ENCODE data around the gene OR7G3. TPM values are rescaled to one million over a fixed set of nuclear protein-coding genes. Genes with fewer than 3 reads are reported as not detected.

The OR7G3 gene
- total RNA-seq, 1 donor from 2014 or later: not detected

- ATAC-seq (ENCODE audit: poor library complexity) (no peak), DNase-seq (no peak)
- intact Hi-C loops (cut with DNase I): no loop called here
These were observed 10.2 kb downstream of the OR7G3 start for GRCh38 chr19:9116547-9116946.

DNA sequence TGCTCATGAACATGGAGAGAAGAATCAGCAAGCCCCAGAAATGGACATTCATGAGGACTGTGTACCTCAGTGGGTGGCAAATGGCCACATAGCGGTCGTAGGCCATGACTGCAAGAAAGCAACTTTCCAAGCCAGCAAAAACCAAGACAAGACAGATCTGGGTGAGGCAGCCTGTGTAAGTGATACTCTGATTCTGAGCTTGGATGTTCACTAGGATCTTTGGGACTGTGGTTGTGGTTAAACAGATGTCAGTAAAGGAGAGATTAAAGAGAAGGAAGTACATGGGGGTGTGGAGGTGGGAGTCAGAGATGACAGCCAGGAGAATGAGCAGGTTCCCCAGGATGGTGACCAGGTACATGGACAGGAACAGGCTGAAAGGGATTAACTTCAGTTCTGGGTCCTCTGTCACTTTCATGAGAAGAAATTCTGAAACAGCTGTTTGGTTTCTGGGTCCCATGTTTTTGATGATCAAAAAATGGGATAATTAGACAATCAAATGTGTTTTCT lies 11.4 kb downstream of the OR7G3 start, which contains the start of gene OR7G1:
Gene OR7G1, minus strand, starts transcription at position 457 of the 507 bp plus-strand sequence. Its CDS starts 0 bp downstream, at position 457.
- intact Hi-C loops (cut with DNase I): no loop called here
- ATAC-seq (ENCODE audit: poor library complexity) (no peak), DNase-seq (no peak)

- intact Hi-C loops (cut with DNase I): no loop called here
- ATAC-seq (ENCODE audit: poor library complexity) (no peak), DNase-seq (no peak)
These were observed 16.8 kb downstream of the OR7G3 start for GRCh38 chr19:9109959-9110358.

DNA sequence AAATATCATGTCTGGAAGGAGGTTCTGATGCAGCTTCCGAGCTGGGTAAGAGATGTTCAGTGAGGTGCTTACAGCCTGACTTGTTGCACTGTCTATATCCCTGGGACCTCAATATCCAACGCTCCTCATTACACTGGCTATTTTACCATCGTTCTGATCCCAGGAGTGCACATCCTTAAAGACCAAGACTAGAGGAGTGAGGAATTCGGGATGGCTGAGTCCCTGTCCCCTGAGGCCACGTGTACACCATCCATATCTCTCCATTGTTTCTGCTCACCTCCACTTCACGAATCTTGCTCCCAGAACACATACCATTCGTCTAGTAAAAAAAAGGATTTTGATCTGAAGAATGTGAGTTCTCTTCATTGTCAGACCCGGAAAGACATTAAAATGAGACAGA lies 19.4 kb downstream of the OR7G3 start, which contains the start of gene OR7G2:
Gene OR7G2, minus strand, starts transcription at position 101 of the 400 bp plus-strand sequence. CDS start 4,232 bp downstream, outside the sequence.
- no peak for ATAC-seq (ENCODE audit: poor library complexity)
- intact Hi-C loops (cut with DNase I): no loop called here

DNA sequence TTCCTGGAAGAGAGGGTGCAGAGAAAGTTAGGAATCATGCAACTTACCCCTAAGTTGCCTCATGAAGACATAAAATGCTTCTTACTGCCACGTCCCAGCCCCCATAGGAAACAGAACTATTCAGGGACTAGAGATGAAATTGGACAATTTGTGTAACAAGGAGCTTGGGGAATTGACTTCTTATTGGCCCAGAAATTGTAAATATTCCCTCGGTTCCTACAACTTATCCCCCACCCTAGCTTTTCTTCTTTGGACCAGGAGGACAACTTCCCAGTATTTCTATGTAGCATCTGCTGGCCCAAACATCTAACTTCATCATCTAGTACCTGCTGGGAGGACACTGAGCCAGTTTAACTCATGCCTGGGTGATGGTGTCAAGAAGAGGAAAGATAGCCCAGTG lies 40.0 kb downstream of the OR7G3 start, which contains the start of gene OR1M1:
Gene OR1M1, plus strand, starts transcription at position 301 of the 400 bp plus-strand sequence. CDS start 6,184 bp downstream, outside the sequence.
- DNase-seq (no peak), ATAC-seq (ENCODE audit: poor library complexity) (no peak)
- intact Hi-C loops (cut with DNase I): no loop called here

More for the DNA sequence above, 19.4 kb downstream of the OR7G3 start, which contains the start of gene OR7G2:
- DNase-seq: no peak

- no peak for DNase-seq
- ATAC-seq (ENCODE audit: poor library complexity): no peak
- intact Hi-C loops (cut with DNase I): loop anchor here (2.0 kb wide), 1 partner anchor 424 kb away; no protein-coding TSS in a partner anchor
These were observed 48.1 kb downstream of the OR7G3 start for GRCh38 chr19:9078651-9079050.

DNA sequence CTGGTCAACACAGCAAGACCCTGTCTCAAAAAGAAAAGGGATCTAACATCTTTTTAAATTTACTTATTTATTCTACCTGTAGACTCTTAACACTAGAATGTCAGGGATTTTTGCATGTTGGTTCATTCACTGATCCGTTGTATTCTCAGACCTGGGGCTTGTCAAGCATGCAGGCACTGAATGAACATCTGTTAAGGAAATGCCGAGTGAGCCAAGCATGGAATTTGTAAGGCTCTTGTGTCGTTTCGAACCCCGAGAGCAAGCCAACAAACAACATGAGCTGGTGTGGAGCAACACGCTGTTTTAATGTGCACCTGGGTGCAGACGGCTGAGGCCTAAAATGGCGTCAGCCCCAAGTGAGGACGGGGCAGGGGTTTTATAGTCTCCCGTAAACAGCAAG lies 49.8 kb downstream of the OR7G3 start:
- DNase-seq (no peak), ATAC-seq (ENCODE audit: poor library complexity) (no peak)
- intact Hi-C loops (cut with DNase I): no loop called here

Other genes with a start within 250 kb of the OR7G3 start
- gene MUC16, start 116.5 kb downstream of the OR7G3 start, total RNA-seq: not detected
- gene OR1M1, start 39.9 kb downstream of the OR7G3 start, total RNA-seq: not detected
- not detected for gene OR7G2, start 19.5 kb downstream of the OR7G3 start, total RNA-seq
- not detected for gene OR7G1, start 11.2 kb downstream of the OR7G3 start, total RNA-seq
- 12.3 TPM for gene ZNF317, start 13.4 kb upstream of the OR7G3 start, total RNA-seq
- gene OR7D2, start 52.0 kb upstream of the OR7G3 start, total RNA-seq: 0.22 TPM
- not detected for gene OR7D4, start 92.6 kb upstream of the OR7G3 start, total RNA-seq
- not detected for gene OR7E24, start 124.0 kb upstream of the OR7G3 start, total RNA-seq
- 3.2 TPM for gene ZNF699, start 182.9 kb upstream of the OR7G3 start, total RNA-seq
- gene ZNF559, start 197.2 kb upstream of the OR7G3 start, total RNA-seq: 19.4 TPM
- gene ZNF177, start 236.1 kb upstream of the OR7G3 start, total RNA-seq: 2.4 TPM

Data from Right ventricle myocardium superior (tissue), 1 donor.